HPDE6-E6E7 (cell line): Measurements from ENCODE around the gene AFP.

Experiments used
- DNase-seq: peaks from one replicate; pipeline ENCODE4 v3.0.0; 2011; ENCODE audit warnings: missing footprints; ENCODE audit errors: extremely low spot score

AFP gene

GRCh38 chr4:73414936-73415271 is 21.1 kb upstream of the AFP start:
- no peak for DNase-seq

- no peak for DNase-seq
Measured at GRCh38 chr4:73415807-73416238, 20.2 kb upstream of the AFP start.

- DNase-seq, result no peak
Measured at GRCh38 chr4:73416423-73417087, 19.5 kb upstream of the AFP start.

GRCh38 chr4:73417342-73417741 is 18.7 kb upstream of the AFP start:
- no peak for DNase-seq

- DNase-seq, result no peak
Measured at GRCh38 chr4:73417973-73418372, 18.0 kb upstream of the AFP start.

GRCh38 chr4:73418677-73419076 is 17.3 kb upstream of the AFP start:
- DNase-seq, result no peak

- DNase-seq, result no peak
Measured at GRCh38 chr4:73419106-73420038, 16.6 kb upstream of the AFP start.

GRCh38 chr4:73420615-73421014 is 15.4 kb upstream of the AFP start:
- no peak for DNase-seq

- DNase-seq, result no peak
Measured at GRCh38 chr4:73421708-73422457, 14.1 kb upstream of the AFP start.

GRCh38 chr4:73422458-73422752 is 13.6 kb upstream of the AFP start:
- no peak for DNase-seq

- DNase-seq, result no peak
Measured at GRCh38 chr4:73423184-73423583, 12.8 kb upstream of the AFP start.

GRCh38 chr4:73426666-73427065 is 9.4 kb upstream of the AFP start:
- DNase-seq, result no peak

- DNase-seq, result no peak
Measured at GRCh38 chr4:73429118-73429517, 6.9 kb upstream of the AFP start.

- DNase-seq, result no peak
Measured at GRCh38 chr4:73429826-73430587, 6.0 kb upstream of the AFP start.

GRCh38 chr4:73431813-73432168 is 4.2 kb upstream of the AFP start:
- DNase-seq, result no peak

- DNase-seq, result no peak
Measured at GRCh38 chr4:73432169-73433000, 3.6 kb upstream of the AFP start.

GRCh38 chr4:73433140-73433539 is 2.9 kb upstream of the AFP start:
- no peak for DNase-seq

GRCh38 chr4:73434311-73434710 is 1.7 kb upstream of the AFP start:
- no peak for DNase-seq

GRCh38 chr4:73436674-73437557 is 895 bp downstream of the AFP start:
- no peak for DNase-seq

GRCh38 chr4:73437558-73437956 is 1.5 kb downstream of the AFP start:
- DNase-seq, result no peak
